Ishikawa (cell line): ENCODE results near the gene SLC26A4.

Source experiments
- CEBPB ChIP-seq: IDR thresholded peaks from 2 replicates; pipeline ENCODE4 v1.6.1; 2012
- CREB1 ChIP-seq: IDR thresholded peaks from 2 replicates; pipeline ENCODE4 v1.6.1; 2012; ENCODE audit warnings: low read depth
- EGR1 ChIP-seq: IDR thresholded peaks from 2 replicates; pipeline ENCODE4 v1.6.1; 2012
- EP300 ChIP-seq: IDR thresholded peaks from 2 replicates; pipeline ENCODE4 v1.6.1; 2012; ENCODE audit warnings: borderline replicate concordance
- FOXM1 ChIP-seq: IDR thresholded peaks from 2 replicates; pipeline ENCODE4 v1.6.1; 2012; ENCODE audit warnings: low read depth, borderline replicate concordance
- MAX ChIP-seq: IDR thresholded peaks from 2 replicates; pipeline ENCODE4 v1.6.1; 2012
- NFIC ChIP-seq: IDR thresholded peaks from 2 replicates; pipeline ENCODE4 v1.6.1; 2012
- RAD21 ChIP-seq: IDR thresholded peaks from 2 replicates; pipeline ENCODE4 v1.6.1; 2012; ENCODE audit warnings: low read depth
- REST ChIP-seq: IDR thresholded peaks from 2 replicates; pipeline ENCODE4 v1.6.1; 2012; ENCODE audit warnings: low read depth, mild to moderate bottlenecking
- TAF1 ChIP-seq: IDR thresholded peaks from 2 replicates; pipeline ENCODE4 v1.6.1; 2012; ENCODE audit warnings: low read depth, mild to moderate bottlenecking
- TCF12 ChIP-seq: IDR thresholded peaks from 2 replicates; pipeline ENCODE4 v1.6.1; 2012; ENCODE audit warnings: low read depth
- TEAD4 ChIP-seq: IDR thresholded peaks from 2 replicates; pipeline ENCODE4 v1.6.1; 2012
- USF1 ChIP-seq: IDR thresholded peaks from 2 replicates; pipeline ENCODE4 v1.6.1; 2012
- YY1 ChIP-seq: IDR thresholded peaks from 2 replicates; pipeline ENCODE4 v1.6.1; 2012; ENCODE audit warnings: low read depth
- ZBTB7A ChIP-seq: IDR thresholded peaks from 2 replicates; pipeline ENCODE4 v1.6.1; 2012; ENCODE audit warnings: low read depth

SLC26A4 gene

GRCh38 chr7:107622894-107623293, 37.7 kb upstream of the SLC26A4 start:
- TF ChIP-seq TEAD4 (no peak), NFIC (no peak), FOXM1 (no peak), TCF12 (no peak), RAD21 (no peak), CREB1 (no peak), EP300 (no peak)

DNA sequence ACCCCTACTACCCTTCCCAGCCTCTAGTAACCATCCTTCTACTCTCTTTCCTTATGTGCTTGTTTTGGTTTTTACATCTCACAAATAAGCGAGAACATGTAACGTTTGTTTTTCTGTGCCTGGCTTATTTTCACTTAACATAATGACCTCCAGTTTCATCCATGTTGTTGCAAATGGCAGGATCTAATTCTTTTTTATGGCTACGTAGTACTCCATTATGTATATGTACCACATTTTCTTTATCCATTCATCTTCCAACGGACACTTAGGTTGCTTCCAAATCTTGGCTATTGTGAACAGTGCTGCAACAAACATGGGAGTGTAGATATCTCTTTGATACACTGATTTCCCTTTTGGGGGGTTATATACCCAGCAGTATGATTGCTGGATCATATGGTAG, 33.6 kb upstream of the SLC26A4 start:
- TF ChIP-seq TCF12 (no peak), NFIC (no peak), TAF1 (no peak), YY1 (no peak), TEAD4 (no peak)

DNA sequence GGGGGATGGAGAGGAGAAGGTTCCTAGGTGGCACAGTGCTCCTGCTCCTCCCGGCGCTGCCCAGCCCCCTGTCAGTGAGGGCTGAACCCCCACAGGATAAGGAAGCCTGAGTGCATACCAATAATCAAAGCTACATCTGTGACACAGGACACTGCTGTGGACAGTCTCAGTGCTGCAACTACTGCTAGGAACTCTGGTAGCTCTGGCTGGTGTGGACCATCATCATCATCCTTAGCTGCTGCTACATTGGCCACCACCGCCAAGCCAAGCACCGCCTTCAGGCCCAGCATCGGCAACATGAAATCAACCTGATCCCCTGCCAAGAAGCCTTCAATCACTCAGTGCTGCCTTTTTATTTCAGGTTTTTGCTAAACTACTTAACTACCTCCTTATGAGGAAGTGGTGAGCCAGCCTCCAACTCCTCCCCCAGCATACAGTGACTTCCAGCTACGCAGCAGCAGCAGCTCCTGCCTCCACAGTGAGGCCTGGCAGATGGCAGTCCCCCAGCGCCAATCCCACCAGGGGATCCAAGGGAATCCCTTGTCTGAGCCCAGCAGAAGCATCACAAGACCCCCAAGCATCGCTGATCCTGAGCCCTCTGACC, 32.1 kb upstream of the SLC26A4 start:
- TF ChIP-seq RAD21 (no peak), CREB1 (no peak), EGR1 (no peak), YY1 (no peak), TCF12 (no peak), REST (no peak), NFIC (no peak)

DNA sequence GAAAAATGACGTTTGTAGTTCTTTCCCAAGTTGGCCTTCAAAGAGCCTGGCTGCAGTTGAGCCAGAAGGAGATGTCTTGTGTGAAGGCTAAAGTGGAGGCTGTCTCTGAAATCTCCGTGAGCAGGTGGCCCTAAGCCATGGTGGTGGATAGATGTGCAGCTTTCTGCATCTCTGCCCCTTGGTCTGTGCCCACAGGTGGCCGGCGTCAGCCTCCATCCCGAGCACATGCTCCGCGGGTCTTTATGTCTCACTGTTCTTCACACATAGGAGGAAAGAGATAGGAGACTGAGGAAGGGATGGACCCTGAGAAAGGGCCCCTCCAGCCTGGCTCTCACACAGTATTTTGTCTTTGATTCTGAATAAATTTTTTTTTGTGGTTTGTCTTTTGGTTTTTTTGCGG, 30.3 kb upstream of the SLC26A4 start:
- TF ChIP-seq CREB1: no peak
- TF ChIP-seq FOXM1: no peak
- TF ChIP-seq REST: no peak
- no peak for TF ChIP-seq NFIC
- no peak for TF ChIP-seq USF1
- TF ChIP-seq RAD21: no peak
- TF ChIP-seq YY1: no peak
- no peak for TF ChIP-seq EGR1
- no peak for TF ChIP-seq MAX
- TF ChIP-seq TAF1: no peak
- TF ChIP-seq CEBPB: no peak
- TF ChIP-seq TEAD4: no peak
- TF ChIP-seq TCF12: no peak

- TF ChIP-seq USF1: no peak
- TF ChIP-seq TEAD4: no peak
- no peak for TF ChIP-seq EGR1
- no peak for TF ChIP-seq TAF1
- TF ChIP-seq TCF12: no peak
- no peak for TF ChIP-seq NFIC
- TF ChIP-seq MAX: no peak
- no peak for TF ChIP-seq ZBTB7A
These were observed 28.8 kb upstream of the SLC26A4 start for GRCh38 chr7:107631588-107632491.

DNA sequence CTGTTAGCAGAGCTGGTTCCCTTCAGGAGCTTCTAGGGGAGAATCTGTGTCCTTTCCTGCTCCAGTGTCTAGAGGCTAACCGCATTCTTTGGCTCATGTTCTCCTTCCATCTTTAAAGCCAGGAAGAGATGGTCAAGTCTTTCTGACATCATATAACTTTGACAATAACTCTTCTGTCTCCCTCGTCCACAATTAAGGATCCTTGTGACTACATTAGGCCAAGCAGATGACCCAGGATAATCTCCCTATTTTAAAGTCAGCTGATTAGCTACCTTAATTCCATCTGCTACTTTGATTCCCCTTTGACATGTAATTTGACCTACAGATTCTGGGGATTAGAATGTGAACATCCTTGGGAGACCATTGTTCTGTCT, 28.1 kb upstream of the SLC26A4 start:
- TF ChIP-seq USF1 (no peak), TEAD4 (no peak), TCF12 (no peak), FOXM1 (no peak), TAF1 (no peak), EP300 (no peak), RAD21 (no peak), CREB1 (no peak), CEBPB (no peak), REST (no peak), NFIC (no peak), MAX (no peak), EGR1 (no peak), YY1 (no peak), ZBTB7A (no peak)
